MM.1S (cell line): ENCODE measurements around the gene ASIC4.

Source experiments
- DNase-seq: peaks from one replicate; pipeline ENCODE4 v3.0.0-alpha.2; 2015
- H2AFZ ChIP-seq: fragments of 300-600 bp; sonication (generic); 2 replicates; pipeline ENCODE4 v1.6.0; 2016; ENCODE audit warnings: antibody characterized with exemption, low read length
- H3F3A ChIP-seq: fragments of 300-600 bp; sonication (generic); 2 replicates; pipeline ENCODE4 v1.6.1; 2016; ENCODE audit warnings: mild to moderate bottlenecking, antibody characterized with exemption, low read length, moderate library complexity, mixed read lengths; ENCODE audit not compliant: insufficient read depth
- H3K27ac ChIP-seq: fragments of 300-600 bp; sonication (generic); 2 replicates; pipeline ENCODE4 v1.5.1; 2016; ENCODE audit warnings: mild to moderate bottlenecking, low read length
- H3K27me3 ChIP-seq: fragments of 300-600 bp; sonication (generic); replicated peaks from 2 replicates; pipeline ENCODE4 v1.6.0; 2016; ENCODE audit warnings: low read length; ENCODE audit not compliant: insufficient read depth
- H3K36me3 ChIP-seq: fragments of 300-600 bp; sonication (generic); replicated peaks from 2 replicates; pipeline ENCODE4 v1.6.1; 2016; ENCODE audit warnings: mild to moderate bottlenecking, low read length, mixed read lengths; ENCODE audit not compliant: insufficient read depth
- H3K4me1 ChIP-seq: fragments of 300-600 bp; sonication (generic); 2 replicates; pipeline ENCODE4 v1.6.1; 2016; ENCODE audit warnings: low read length, mixed read lengths
- H3K4me2 ChIP-seq: fragments of 300-600 bp; sonication (generic); 2 replicates; pipeline ENCODE4 v1.6.0; 2016; ENCODE audit warnings: low read depth, low read length
- H3K4me3 ChIP-seq: fragments of 300-600 bp; sonication (generic); 2 replicates; pipeline ENCODE4 v1.5.1; 2016; ENCODE audit warnings: low read length, mixed read lengths
- H3K79me2 ChIP-seq: fragments of 300-600 bp; sonication (generic); 2 replicates; pipeline ENCODE4 v1.6.1; 2016; ENCODE audit warnings: mixed run types, low read length, mixed read lengths
- H3K9ac ChIP-seq: fragments of 300-600 bp; sonication (generic); 2 replicates; pipeline ENCODE4 v1.6.1; 2016; ENCODE audit warnings: low read length, mixed read lengths
- H3K9me2 ChIP-seq: fragments of 300-600 bp; sonication (generic); replicated peaks from 2 replicates; pipeline ENCODE4 v1.6.1; 2016; ENCODE audit warnings: mild to moderate bottlenecking, low read length, mixed read lengths; ENCODE audit not compliant: insufficient read depth
- H3K9me3 ChIP-seq: fragments of 300-600 bp; sonication (generic); replicated peaks from 2 replicates; pipeline ENCODE4 v1.6.1; 2016; ENCODE audit warnings: mild to moderate bottlenecking, low read length, mixed read lengths; ENCODE audit not compliant: insufficient read depth
- H4K20me1 ChIP-seq: fragments of 300-600 bp; sonication (generic); 2 replicates; pipeline ENCODE4 v1.6.1; 2016; ENCODE audit warnings: mild to moderate bottlenecking, low read length, moderate library complexity, mixed read lengths; ENCODE audit not compliant: insufficient read depth
- EZH2 ChIP-seq: fragments of 300-600 bp; sonication (generic); optimal IDR thresholded peaks from 2 replicates; pipeline ENCODE3; 2017; ENCODE audit warnings: low read depth, mild to moderate bottlenecking, antibody characterized with exemption, low read length, mixed read lengths
- EZH2phosphoT487 ChIP-seq: fragments of 300-600 bp; sonication (generic); IDR thresholded peaks from 2 replicates; pipeline ENCODE4 v1.6.1; 2018; ENCODE audit warnings: antibody characterized with exemption, low read length
- TF ChIP-seq, protein P1 (sequence below): fragments of 300-600 bp; sonication (generic); IDR thresholded peaks from 2 replicates; pipeline ENCODE4 v1.5.1; 2016; ENCODE audit warnings: antibody characterized with exemption, low read length, mixed read lengths

The ASIC4 gene

DNA sequence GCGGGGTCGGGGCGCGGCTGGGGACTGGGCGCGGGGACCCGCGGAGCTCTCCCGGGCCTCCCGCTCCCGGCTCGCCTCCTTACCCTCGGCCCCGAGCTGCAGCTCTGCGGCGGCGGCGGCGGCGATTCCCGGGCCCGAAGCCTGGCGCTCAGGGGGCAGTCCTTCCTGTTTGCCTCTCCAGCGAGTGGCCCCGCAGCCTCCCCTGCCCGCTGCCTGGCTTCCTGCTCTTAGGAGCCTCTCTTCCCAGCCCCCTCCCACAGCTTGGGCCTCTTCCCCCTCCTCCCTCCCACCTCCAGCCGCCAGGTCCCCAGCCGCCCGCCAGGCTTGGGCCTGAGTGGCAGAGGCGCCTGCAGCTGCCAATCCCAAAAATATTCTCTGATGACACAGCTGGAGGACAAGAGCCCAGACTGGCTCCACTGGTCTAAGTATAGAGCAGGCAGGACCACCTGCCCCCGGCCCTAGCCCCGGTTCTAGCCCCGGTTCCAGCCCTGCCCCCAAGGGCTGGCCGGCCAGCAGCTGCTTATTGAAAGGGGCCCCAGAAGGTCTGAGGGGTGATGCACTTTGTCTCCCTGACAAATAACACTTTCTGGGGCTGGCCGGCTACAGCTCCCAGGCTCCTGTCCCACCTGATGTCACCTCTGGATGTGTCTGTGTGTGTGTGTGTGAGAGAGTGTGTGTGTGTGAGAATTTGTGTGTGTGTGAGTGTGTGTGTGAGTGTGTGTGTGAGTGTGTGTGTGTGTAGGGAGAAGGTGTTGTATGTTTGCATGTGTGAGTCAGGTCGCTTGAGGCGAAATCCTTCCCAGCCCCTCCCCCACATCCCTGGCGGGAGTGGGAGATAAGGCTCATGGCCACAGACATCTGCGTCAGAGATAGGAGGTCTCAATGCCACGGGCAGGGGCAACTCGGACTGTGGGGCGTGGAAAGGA lies 57.3 kb downstream of the ASIC4 start, which contains the start of gene OBSL1:
OBSL1 (minus strand) TSS at position 229 of the 926 bp plus-strand sequence. CDS start 307 bp downstream, outside the sequence.
- Histone ChIP-seq H2AFZ (no peak within 1 kb of the TSS), H3K4me1 (no peaks in the 10 kb centered on the region), H3K9me3 (no peaks in the 10 kb centered on the region), H3K27ac (no peak within 1 kb of the TSS), H3K4me2 (no peak within 1 kb of the TSS), H3K9me2 (no peaks in the 10 kb centered on the region), H4K20me1 (no peaks in the 10 kb centered on the region), H3K27me3 (peaks cover 81% of the 10 kb centered on the region), H3K79me2 (no peaks in the 10 kb centered on the region), H3K36me3 (no peaks in the 10 kb centered on the region), H3K9ac (no peak within 1 kb of the TSS), H3F3A (no peaks in the 10 kb centered on the region), H3K4me3 (no peak within 1 kb of the TSS)
- TF ChIP-seq EZH2 (no peak), EZH2phosphoT487 (no peak)
- TF ChIP-seq, protein P1, sequence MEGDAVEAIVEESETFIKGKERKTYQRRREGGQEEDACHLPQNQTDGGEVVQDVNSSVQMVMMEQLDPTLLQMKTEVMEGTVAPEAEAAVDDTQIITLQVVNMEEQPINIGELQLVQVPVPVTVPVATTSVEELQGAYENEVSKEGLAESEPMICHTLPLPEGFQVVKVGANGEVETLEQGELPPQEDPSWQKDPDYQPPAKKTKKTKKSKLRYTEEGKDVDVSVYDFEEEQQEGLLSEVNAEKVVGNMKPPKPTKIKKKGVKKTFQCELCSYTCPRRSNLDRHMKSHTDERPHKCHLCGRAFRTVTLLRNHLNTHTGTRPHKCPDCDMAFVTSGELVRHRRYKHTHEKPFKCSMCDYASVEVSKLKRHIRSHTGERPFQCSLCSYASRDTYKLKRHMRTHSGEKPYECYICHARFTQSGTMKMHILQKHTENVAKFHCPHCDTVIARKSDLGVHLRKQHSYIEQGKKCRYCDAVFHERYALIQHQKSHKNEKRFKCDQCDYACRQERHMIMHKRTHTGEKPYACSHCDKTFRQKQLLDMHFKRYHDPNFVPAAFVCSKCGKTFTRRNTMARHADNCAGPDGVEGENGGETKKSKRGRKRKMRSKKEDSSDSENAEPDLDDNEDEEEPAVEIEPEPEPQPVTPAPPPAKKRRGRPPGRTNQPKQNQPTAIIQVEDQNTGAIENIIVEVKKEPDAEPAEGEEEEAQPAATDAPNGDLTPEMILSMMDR: no peak
- no peak for DNase-seq

DNA sequence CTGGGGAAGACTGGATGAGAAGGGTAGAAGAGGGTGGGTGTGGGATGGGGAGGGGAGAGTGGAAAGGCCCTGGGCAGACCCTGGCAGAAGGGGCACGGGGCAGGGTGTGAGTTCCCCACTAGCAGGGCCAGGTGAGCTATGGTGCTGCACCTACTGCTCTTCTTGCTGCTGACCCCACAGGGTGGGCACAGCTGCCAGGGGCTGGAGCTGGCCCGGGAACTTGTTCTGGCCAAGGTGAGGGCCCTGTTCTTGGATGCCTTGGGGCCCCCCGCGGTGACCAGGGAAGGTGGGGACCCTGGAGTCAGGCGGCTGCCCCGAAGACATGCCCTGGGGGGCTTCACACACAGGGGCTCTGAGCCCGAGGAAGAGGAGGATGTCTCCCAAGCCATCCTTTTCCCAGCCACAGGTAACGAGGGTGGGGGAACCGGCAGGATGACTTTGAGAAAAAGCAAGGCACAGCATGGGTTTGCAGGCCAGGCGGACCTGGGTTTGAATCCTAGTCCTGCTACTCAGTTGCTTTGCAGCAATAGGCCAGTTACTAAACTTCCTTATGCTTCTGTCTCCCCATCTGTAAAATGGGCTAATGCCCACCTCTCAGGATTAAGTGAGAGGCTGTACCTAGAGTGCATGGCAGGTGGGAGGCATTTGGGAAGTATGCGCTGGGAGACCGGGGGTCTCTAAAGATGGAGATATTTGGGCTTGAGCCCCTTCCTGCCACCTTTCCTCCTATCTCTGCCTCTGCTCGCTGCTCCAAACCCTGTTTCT lies 58.1 kb downstream of the ASIC4 start, which contains the start of gene INHA:
INHA (plus strand) TSS at position 74 of the 765 bp plus-strand sequence; CDS start at position 139, 65 bp downstream.
- H3K4me1 ChIP-seq: no peaks in the 10 kb centered on the region
- H3K36me3 ChIP-seq: no peaks in the 10 kb centered on the region
- H3K9me3 ChIP-seq: no peaks in the 10 kb centered on the region
- TF ChIP-seq, protein P1: no peak
- TF ChIP-seq EZH2 (no peak), EZH2phosphoT487 (no peak)
- no peaks in the 10 kb centered on the region for H4K20me1 ChIP-seq
- DNase-seq: no peak
- no peak within 1 kb of the TSS for H3K4me3 ChIP-seq
- no peak within 1 kb of the TSS for H3K9ac ChIP-seq
- H3K4me2 ChIP-seq: no peak within 1 kb of the TSS
- no peaks in the 10 kb centered on the region for H3K9me2 ChIP-seq
- no peak within 1 kb of the TSS for H2AFZ ChIP-seq
- H3K79me2 ChIP-seq: no peaks in the 10 kb centered on the region
- peaks cover 81% of the 10 kb centered on the region for H3K27me3 ChIP-seq
- no peak within 1 kb of the TSS for H3K27ac ChIP-seq
- no peaks in the 10 kb centered on the region for H3F3A ChIP-seq

DNA sequence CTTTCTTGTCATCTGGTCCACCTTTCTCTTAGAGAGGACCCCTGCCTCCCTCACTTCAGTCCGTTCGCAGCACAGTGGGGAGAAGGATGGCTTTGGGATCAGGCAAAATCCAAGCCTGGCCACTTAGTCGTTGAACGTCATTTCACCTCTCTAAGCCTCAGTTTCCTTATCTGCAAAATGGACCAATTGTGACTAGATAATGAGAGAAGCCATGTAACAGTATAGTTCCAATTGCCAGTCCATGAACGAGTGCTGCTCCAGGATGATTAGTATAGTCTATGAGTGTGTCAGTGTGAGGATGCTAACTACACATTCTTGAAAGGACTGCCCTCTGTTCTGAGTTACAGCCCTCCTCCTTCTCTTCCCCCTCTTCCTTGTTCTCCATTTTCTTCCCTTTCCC lies 58.9 kb downstream of the ASIC4 start:
- TF ChIP-seq EZH2 (no peak), EZH2phosphoT487 (no peak)
- TF ChIP-seq, protein P1: no peak
- Histone ChIP-seq H3K4me1 (no peaks in the 10 kb centered on the region), H3K27ac (no peak overlapping the region)

More for the DNA sequence above, 58.9 kb downstream of the ASIC4 start:
- DNase-seq: no peak
- Histone ChIP-seq H3K4me2 (no peak overlapping the region), H3K27me3 (peaks cover 80% of the 10 kb centered on the region), H3K36me3 (no peaks in the 10 kb centered on the region), H2AFZ (no peak overlapping the region), H3K79me2 (no peaks in the 10 kb centered on the region), H3K9me2 (no peaks in the 10 kb centered on the region), H3K4me3 (no peak overlapping the region), H3F3A (no peaks in the 10 kb centered on the region), H3K9me3 (no peaks in the 10 kb centered on the region), H4K20me1 (no peaks in the 10 kb centered on the region), H3K9ac (no peak overlapping the region)
